ENCODE data around the gene CRACR2A. TPM values are rescaled to one million over a fixed set of nuclear protein-coding genes. Genes with fewer than 3 reads are reported as not detected.

The CRACR2A gene
- total RNA-seq, 2 experiments from 2014 or later, result 28.2 to 31.1 TPM

DNA sequence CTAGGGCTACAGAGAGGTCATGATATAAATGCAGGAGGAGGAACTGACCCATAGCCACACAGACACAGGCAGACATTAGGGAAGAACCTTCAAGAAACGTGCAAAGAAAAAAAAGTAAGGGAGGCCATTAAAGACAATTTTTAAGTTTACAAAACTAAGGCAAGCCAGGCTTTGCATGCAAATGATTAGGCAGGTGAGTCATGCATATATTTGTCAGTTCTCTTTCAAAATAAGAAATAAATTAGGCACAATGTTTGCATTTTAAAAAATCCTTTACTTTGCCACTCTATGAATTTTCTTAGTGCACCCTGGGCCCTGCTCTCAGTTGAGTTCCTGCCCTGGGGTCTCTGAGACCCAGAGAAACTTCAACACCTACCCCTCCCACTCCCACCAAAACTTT lies 186.9 kb downstream of the CRACR2A start:
- CTCF ChIA-PET (ENCODE audit: unreplicated experiment), result no interaction called here
- no peak for DNase-seq (ENCODE audit: low spot score)
- Histone ChIP-seq H2AFZ (ENCODE audit: low read length) (no peak overlapping the region), H3K27ac (ENCODE audit: low read depth, low read length, poor library complexity, severe bottlenecking) (no peak overlapping the region), H3K4me3 (ENCODE audit: low read depth, low read length, poor library complexity, severe bottlenecking) (no peak overlapping the region), H4K20me1 (ENCODE audit: insufficient read depth, low read length) (no peaks in the 10 kb centered on the region), H3K4me2 (ENCODE audit: low read length) (no peak overlapping the region), H3K4me1 (ENCODE audit: insufficient read depth, low read length, poor library complexity, severe bottlenecking) (no peaks in the 10 kb centered on the region), H3K9me2 (ENCODE audit: insufficient read depth, low read length) (no peaks in the 10 kb centered on the region), H3K79me2 (ENCODE audit: insufficient read depth, low read depth, low read length) (no peaks in the 10 kb centered on the region), H3K9me3 (ENCODE audit: low read length) (no peaks in the 10 kb centered on the region), H3K36me3 (ENCODE audit: insufficient read depth, low read length) (no peaks in the 10 kb centered on the region)
- POLR2A ChIA-PET, result no interaction called here
- intact Hi-C loops (cut with micrococcal nuclease; ENCODE audit: unreplicated experiment), result no loop called here
- no TSS peak for BruUV-seq (replicated peaks)
- TF ChIP-seq, protein P1, sequence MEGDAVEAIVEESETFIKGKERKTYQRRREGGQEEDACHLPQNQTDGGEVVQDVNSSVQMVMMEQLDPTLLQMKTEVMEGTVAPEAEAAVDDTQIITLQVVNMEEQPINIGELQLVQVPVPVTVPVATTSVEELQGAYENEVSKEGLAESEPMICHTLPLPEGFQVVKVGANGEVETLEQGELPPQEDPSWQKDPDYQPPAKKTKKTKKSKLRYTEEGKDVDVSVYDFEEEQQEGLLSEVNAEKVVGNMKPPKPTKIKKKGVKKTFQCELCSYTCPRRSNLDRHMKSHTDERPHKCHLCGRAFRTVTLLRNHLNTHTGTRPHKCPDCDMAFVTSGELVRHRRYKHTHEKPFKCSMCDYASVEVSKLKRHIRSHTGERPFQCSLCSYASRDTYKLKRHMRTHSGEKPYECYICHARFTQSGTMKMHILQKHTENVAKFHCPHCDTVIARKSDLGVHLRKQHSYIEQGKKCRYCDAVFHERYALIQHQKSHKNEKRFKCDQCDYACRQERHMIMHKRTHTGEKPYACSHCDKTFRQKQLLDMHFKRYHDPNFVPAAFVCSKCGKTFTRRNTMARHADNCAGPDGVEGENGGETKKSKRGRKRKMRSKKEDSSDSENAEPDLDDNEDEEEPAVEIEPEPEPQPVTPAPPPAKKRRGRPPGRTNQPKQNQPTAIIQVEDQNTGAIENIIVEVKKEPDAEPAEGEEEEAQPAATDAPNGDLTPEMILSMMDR (conservative IDR thresholded peaks at IDR 0.05; ENCODE audit: low read length), result no peak

Small RNA genes lying within 50 kb of the gene (small RNA-seq; reads per million reads assigned to genes)
- gene RNU6-174P, result not detected

Other genes starting within 250 kb of the CRACR2A start
- gene PARP11, start 120.3 kb upstream of the CRACR2A start, total RNA-seq (2014; rRNA removed; shearing (Covaris generic)), result 3.8 and 13.6 TPM in 2 replicates
- gene PARP11, start 120.3 kb upstream of the CRACR2A start, total RNA-seq (2022), result 15.3 and 15.7 TPM in 2 replicates